GM19099 (cell line): ENCODE data around the gene FAM217A.

Experiments
- POLR2A ChIP-seq: IDR thresholded peaks from 3 replicates; pipeline ENCODE4 v1.6.1; 2011; ENCODE audit warnings: low read depth; ENCODE audit not compliant: insufficient read length; ENCODE audit errors: extremely low read depth

Gene FAM217A

DNA sequence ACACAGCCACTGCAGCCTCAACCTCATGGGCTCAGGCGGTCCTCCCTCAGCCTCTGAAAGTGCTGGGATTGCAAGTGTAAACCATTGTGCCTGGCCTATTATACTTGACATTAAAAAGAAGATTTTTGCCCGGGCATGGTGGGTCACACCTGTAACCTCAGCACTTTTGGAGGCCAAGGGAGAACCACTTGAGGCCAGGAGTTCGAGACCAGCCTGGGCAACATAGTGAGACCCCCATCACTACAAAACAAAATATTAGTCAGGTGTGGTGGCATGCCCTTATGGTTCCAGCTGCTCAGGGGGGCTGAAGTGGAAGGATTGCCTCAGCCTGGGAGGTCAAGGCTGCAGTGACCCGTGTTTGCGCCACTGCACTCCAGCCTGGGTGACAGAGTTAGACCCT lies 42.4 kb downstream of the FAM217A start:
- TF ChIP-seq POLR2A: no peak

- no peak for TF ChIP-seq POLR2A
These were observed 46.5 kb downstream of the FAM217A start for GRCh38 chr6:4032475-4032874.

DNA sequence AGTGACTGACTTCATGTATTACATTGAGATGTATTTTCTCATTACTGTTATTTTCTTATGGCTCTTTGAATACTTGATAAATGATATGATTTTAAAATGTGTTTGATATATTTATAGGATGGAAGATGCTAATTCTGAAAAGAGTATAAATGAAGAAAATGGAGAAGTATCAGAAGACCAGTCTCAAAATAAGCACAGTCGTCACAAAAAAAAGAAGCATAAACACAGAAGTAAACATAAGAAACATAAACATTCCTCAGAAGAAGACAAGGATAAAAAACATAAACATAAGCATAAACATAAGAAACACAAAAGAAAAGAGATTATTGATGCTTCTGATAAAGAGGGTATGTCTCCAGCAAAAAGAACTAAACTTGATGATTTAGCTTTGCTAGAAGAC lies 47.5 kb downstream of the FAM217A start:
- TF ChIP-seq POLR2A: no peak

GRCh38 chr6:4030669-4031068 lies 48.3 kb downstream of the FAM217A start:
- no peak for TF ChIP-seq POLR2A

DNA sequence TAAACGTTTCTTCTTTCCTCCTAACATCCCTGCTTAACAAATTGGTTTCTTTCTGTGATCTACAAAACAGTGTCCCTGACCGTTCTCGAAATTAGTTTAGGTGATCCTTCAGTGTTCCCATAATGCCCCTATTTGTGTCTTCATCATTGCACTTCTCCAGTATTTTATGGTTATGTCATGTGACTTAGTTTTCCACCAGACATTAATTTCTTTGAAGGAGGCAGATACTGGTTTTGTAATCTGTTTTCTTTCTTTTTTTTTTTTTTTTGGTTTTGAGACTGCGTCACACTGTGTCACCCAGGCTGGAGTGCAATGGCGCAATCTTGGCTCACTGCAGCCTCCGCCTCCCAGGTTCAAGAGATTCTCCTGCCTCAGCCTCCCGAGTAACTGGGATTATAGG lies 49.2 kb downstream of the FAM217A start:
- no peak for TF ChIP-seq POLR2A

DNA sequence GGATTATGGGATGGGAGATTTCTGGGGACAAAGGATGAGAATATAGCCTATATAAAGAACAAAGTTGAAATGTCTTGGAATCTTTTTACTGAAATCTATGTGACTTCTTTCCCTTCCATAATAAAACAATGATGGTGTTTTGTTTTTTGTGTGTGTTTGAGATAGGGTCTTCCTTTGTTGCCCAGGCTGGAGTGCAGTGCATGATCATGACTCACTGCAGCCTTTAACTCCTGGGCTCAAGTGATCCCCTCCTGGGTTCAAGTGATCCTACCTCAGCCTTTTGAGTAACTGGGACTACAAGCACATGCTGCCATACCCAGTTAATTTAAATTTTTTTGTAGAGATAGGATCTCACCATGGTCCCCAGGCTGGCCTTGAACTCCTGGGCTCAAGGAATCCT lies 50.9 kb downstream of the FAM217A start:
- TF ChIP-seq POLR2A: no peak

GRCh38 chr6:4025681-4026080 lies 53.3 kb downstream of the FAM217A start:
- no peak for TF ChIP-seq POLR2A

DNA sequence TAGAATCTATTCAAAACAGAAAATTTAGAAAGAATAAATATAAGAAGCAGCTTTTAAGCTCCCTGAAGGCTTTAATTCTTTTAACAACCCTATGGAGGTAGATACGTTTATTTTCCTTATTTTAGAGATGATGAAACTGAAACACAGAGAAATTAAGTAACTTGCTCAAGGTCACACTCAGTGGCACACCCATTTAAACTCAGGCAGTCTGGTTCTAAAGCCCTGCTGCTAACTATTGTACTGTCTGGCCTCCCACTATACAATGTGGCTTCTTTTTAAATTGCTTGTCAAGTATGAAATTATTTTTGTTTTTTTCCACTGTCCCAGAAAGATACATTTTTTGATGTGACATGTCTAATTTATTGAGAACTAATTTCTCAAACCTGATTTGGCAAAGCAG lies 55.7 kb downstream of the FAM217A start:
- TF ChIP-seq POLR2A: no peak

- no peak for TF ChIP-seq POLR2A
These were observed 56.9 kb downstream of the FAM217A start for GRCh38 chr6:4021854-4022695.

- no peak for TF ChIP-seq POLR2A
These were observed 57.6 kb downstream of the FAM217A start for GRCh38 chr6:4021133-4021853.

DNA sequence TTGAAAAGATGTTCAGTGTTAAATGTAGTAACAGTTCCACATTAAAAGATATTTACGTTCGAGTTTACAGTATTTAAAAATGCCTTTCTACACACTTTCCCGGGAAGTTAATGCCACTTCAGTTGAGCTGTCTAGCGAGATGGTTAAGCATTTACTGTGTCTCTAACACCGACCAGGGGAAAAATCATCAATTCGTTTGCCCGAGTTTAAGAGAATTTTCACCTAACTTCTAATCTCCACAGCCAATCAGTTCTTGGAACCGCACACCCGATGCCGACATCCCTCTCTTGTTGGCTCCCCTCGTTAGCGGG lies 58.2 kb downstream of the FAM217A start:
- TF ChIP-seq POLR2A: no peak

GRCh38 chr6:4018924-4019236 lies 60.1 kb downstream of the FAM217A start:
- no peak for TF ChIP-seq POLR2A
